ENCODE measurements around the gene CDH11. TPM values are rescaled to one million over a fixed set of nuclear protein-coding genes. Genes with fewer than 3 reads are reported as not detected.

CDH11 gene
- total RNA-seq, 6 experiments from 2014 or later = 1.2 to 6.6 (median 3.0) TPM

DNA sequence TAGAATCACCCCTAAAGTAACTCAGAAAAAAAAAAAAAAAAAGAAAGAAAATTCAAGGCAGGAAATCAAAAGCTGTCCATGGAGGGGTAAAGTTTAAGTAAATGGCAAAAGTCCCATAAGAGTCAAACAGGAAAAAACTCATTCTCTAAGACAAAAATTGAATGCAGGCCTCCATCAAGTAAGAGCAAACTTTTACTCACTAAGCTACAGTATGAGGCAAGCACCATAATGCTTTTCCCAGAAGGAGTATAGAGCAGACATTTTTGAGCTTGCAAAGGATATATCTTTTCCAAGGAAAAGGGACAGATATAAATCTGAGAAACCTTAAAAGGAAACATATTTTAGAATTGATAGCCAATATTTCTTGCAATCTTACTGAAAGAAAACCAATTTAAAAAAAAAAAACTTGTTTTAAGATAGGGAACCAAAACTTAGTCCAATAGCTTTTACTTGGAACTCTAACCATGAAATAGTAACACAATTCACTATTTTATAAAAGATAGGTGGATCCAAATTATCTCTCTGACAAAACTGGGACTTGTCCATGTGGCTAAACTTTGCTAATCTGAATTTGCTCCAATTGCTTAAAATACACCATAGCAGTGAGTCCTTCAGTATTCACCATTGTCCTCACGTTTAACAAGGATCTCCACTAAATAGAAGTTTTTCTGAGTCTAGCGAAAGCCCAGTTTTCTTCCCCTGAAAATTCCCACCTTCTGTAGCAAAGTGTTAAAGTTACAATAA is 99.8 kb downstream of the CDH11 start:
- 73% methylated on average over 2 of the region's 2 CpGs for WGBS (ENCODE audit: insufficient coverage, low coverage, low lambda C conversion rate, missing lambda C conversion rate)
- Histone ChIP-seq H3K27ac (no peak overlapping the region), H3K4me3 (no peak overlapping the region), H3K9me3 (no peaks in the 10 kb centered on the region), H3K36me3 (no peaks in the 10 kb centered on the region), H3K4me1 (no peaks in the 10 kb centered on the region), H3K27me3 (no peaks in the 10 kb centered on the region)
- intact Hi-C loops (cut with DNase I) = no loop called here
- TF ChIP-seq, protein P1, sequence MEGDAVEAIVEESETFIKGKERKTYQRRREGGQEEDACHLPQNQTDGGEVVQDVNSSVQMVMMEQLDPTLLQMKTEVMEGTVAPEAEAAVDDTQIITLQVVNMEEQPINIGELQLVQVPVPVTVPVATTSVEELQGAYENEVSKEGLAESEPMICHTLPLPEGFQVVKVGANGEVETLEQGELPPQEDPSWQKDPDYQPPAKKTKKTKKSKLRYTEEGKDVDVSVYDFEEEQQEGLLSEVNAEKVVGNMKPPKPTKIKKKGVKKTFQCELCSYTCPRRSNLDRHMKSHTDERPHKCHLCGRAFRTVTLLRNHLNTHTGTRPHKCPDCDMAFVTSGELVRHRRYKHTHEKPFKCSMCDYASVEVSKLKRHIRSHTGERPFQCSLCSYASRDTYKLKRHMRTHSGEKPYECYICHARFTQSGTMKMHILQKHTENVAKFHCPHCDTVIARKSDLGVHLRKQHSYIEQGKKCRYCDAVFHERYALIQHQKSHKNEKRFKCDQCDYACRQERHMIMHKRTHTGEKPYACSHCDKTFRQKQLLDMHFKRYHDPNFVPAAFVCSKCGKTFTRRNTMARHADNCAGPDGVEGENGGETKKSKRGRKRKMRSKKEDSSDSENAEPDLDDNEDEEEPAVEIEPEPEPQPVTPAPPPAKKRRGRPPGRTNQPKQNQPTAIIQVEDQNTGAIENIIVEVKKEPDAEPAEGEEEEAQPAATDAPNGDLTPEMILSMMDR (IDR thresholded peaks at IDR 0.05) = no peak
- no peak for TF ChIP-seq POLR2A (IDR thresholded peaks at IDR 0.05)
- DNase-seq (no peak), ATAC-seq (no peak)

DNA sequence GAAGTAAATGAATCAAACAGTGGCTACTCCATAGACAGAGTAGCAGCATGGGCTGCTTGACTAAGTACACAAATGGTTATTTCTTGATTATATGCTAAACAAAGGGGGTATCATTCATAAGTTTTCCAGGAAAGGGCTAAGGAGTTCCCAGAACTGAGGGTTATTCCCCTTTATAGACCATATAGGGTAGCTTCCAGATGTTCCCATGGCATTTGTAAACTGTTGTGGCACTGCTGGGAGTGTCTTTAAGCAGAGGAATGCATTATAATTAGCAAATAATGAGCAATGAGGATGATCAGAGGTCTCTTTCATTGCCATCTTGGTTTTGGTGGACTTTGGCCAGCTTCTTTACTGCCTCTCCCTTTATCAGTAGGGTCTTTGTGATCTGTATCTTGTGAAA is 105.1 kb downstream of the CDH11 start:
- intact Hi-C loops (cut with DNase I) = no loop called here
- ATAC-seq = no peak
- no peak for DNase-seq

DNA sequence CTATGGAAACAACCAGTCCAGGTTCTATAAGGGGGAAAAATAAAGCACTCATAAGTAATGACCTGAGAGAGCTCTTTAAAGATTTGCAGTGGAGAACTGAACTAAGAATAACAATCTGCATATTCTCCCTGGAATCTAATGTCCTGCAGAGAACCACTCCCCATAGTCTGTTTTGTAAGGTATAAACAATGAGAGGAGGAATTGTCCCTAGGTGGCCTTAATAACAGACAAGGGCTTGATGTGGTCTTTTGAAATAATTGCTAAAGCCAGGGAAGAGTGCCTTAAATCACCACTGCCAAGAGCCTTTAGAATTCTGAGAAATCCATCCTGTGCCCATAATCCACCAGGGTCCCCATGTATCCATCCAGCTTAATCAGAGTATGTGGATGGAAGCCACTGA is 106.3 kb downstream of the CDH11 start:
- no peak overlapping the region for H3K4me3 ChIP-seq
- no peaks in the 10 kb centered on the region for H3K36me3 ChIP-seq
- no peak for DNase-seq
- intact Hi-C loops (cut with DNase I) = no loop called here
- H3K4me1 ChIP-seq = no peaks in the 10 kb centered on the region
- TF ChIP-seq, protein P1 (IDR thresholded peaks at IDR 0.05) = no peak
- no peak for TF ChIP-seq POLR2A (IDR thresholded peaks at IDR 0.05)
- ATAC-seq = no peak
- H3K9me3 ChIP-seq = no peaks in the 10 kb centered on the region
- H3K27ac ChIP-seq = no peak overlapping the region
- no peaks in the 10 kb centered on the region for H3K27me3 ChIP-seq

More for the DNA sequence above, 105.1 kb downstream of the CDH11 start:
- TF ChIP-seq, protein P1 (IDR thresholded peaks at IDR 0.05) = no peak
- no peak for TF ChIP-seq POLR2A (IDR thresholded peaks at IDR 0.05)
- Histone ChIP-seq H3K36me3 (no peaks in the 10 kb centered on the region), H3K9me3 (no peaks in the 10 kb centered on the region), H3K4me1 (no peaks in the 10 kb centered on the region), H3K27ac (no peak overlapping the region), H3K4me3 (no peak overlapping the region), H3K27me3 (no peaks in the 10 kb centered on the region)

DNA sequence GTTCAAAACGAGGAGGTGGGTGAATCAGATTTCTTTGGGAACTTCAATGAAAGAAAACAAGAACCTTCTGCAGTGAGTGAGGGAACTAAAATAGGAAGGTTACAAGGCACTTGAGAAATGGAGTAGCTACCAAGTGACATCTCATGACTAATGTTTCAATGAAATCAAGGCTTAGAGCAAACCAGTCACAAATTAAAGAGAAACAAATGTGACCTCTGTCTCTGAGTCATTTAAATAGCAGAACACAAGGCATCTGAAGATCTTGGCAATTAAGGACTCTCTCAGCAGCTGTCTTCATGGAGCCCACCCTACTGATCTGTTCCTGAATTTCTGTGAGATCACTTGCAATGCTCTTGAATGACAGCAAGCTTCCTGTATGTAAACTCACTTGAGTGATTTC is 109.5 kb downstream of the CDH11 start:
- TF ChIP-seq, protein P1 (IDR thresholded peaks at IDR 0.05) = no peak
- TF ChIP-seq POLR2A (IDR thresholded peaks at IDR 0.05) = no peak
- 50% methylated on average over 1 of the region's 1 CpG for WGBS (ENCODE audit: insufficient coverage, low coverage, low lambda C conversion rate, missing lambda C conversion rate)
- intact Hi-C loops (cut with DNase I) = no loop called here
- Histone ChIP-seq H3K36me3 (no peaks in the 10 kb centered on the region), H3K4me3 (no peak overlapping the region), H3K4me1 (no peaks in the 10 kb centered on the region), H3K27me3 (no peaks in the 10 kb centered on the region), H3K9me3 (no peaks in the 10 kb centered on the region), H3K27ac (no peak overlapping the region)
- DNase-seq (no peak), ATAC-seq (no peak)

DNA sequence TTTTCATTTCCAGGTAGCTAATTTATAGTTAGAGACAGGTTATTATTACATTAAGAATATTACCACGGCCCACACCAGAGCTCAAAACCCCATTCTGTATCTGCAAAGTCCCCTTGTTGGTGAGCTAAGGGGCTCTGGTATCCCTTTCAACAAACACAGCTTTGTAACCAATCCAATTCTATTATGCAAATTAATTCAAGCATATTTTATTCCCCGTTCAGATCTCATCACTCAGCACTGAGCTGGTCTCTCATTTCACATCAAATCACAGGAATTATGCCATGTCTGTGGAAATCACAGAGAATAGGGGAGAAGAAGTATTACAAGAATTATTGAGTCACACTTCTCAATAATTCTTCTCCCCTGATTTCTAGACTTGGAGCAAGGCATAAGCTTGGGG is 111.7 kb downstream of the CDH11 start:
- intact Hi-C loops (cut with DNase I) = no loop called here
- DNase-seq = no peak
- H3K27me3 ChIP-seq = no peaks in the 10 kb centered on the region
- H3K27ac ChIP-seq = no peak overlapping the region
- no peaks in the 10 kb centered on the region for H3K36me3 ChIP-seq
- no peak for TF ChIP-seq POLR2A (IDR thresholded peaks at IDR 0.05)
- TF ChIP-seq, protein P1 (IDR thresholded peaks at IDR 0.05) = no peak
- H3K4me1 ChIP-seq = no peaks in the 10 kb centered on the region
- no peaks in the 10 kb centered on the region for H3K9me3 ChIP-seq
- no peak for ATAC-seq
- H3K4me3 ChIP-seq = no peak overlapping the region
- 25% methylated on average over 2 of the region's 2 CpGs for WGBS (ENCODE audit: insufficient coverage, low coverage, low lambda C conversion rate, missing lambda C conversion rate)
